DND-41 (cell line): Measurements from ENCODE around the gene VASH2.

ENCODE experiments used
- EZH2 ChIP-seq: IDR thresholded peaks from 3 replicates; pipeline ENCODE4 v1.6.1; 2012; ENCODE audit warnings: borderline replicate concordance, low read depth, mild to moderate bottlenecking, moderate library complexity, low read length, inconsistent platforms; ENCODE audit not compliant: severe bottlenecking
- TF ChIP-seq, protein P1 (sequence below): IDR thresholded peaks from 2 replicates; pipeline ENCODE4 v1.5.1; 2012; ENCODE audit warnings: borderline replicate concordance, low read length, moderate library complexity, mild to moderate bottlenecking; ENCODE audit not compliant: poor library complexity, severe bottlenecking; ENCODE audit errors: extremely low read depth

DNA sequence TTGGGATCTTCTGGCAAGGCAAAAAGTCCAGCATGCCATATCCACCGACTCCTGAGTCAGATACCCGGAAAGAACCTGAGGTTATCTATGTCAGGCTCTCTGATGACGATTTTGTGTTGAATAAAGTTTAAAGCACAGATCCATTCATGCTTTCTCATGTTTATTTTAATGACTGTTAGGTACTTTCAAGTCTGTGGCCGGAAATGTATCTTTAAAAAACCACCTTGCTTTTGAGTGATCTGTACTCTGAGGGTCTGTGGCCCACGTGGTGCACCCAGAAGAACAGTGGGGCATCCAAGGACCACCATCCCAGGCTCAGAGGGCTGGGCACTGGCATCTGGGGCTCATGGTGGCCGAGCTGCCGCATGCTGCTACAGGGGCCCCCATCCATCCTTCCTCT, 30.1 kb upstream of the VASH2 start:
- TF ChIP-seq, protein P1, sequence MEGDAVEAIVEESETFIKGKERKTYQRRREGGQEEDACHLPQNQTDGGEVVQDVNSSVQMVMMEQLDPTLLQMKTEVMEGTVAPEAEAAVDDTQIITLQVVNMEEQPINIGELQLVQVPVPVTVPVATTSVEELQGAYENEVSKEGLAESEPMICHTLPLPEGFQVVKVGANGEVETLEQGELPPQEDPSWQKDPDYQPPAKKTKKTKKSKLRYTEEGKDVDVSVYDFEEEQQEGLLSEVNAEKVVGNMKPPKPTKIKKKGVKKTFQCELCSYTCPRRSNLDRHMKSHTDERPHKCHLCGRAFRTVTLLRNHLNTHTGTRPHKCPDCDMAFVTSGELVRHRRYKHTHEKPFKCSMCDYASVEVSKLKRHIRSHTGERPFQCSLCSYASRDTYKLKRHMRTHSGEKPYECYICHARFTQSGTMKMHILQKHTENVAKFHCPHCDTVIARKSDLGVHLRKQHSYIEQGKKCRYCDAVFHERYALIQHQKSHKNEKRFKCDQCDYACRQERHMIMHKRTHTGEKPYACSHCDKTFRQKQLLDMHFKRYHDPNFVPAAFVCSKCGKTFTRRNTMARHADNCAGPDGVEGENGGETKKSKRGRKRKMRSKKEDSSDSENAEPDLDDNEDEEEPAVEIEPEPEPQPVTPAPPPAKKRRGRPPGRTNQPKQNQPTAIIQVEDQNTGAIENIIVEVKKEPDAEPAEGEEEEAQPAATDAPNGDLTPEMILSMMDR: no peak
- TF ChIP-seq EZH2: no peak
